Choroid plexus epithelial cell (primary cell): ENCODE measurements around the gene SLC2A1.

Experiments used
- DNase-seq: peaks from one replicate; pipeline ENCODE4 v3.0.0-alpha.2; 2010; ENCODE audit warnings: low read depth
- H3K4me3 ChIP-seq: 2 replicates; pipeline ENCODE4 v1.5.1; 2011; ENCODE audit warnings: low read depth, mild to moderate bottlenecking, control low read depth, low read length, moderate library complexity
- CTCF ChIP-seq: conservative IDR thresholded peaks from 2 replicates; pipeline ENCODE4 v1.5.1; 2011; ENCODE audit warnings: low read depth, mild to moderate bottlenecking, control low read depth, inconsistent platforms, low read length, moderate library complexity

SLC2A1 gene

GRCh38 chr1:42931108-42931539, 27.5 kb downstream of the SLC2A1 start:
- peak; percentile 66 for DNase-seq
- H3K4me3 ChIP-seq: no peak overlapping the region
- TF ChIP-seq CTCF: peak; percentile 78

GRCh38 chr1:42930178-42931107, 28.2 kb downstream of the SLC2A1 start:
- no peak for DNase-seq
- H3K4me3 ChIP-seq: no peak overlapping the region
- TF ChIP-seq CTCF: no peak

- TF ChIP-seq CTCF: no peak
- H3K4me3 ChIP-seq: no peak overlapping the region
- no peak for DNase-seq
Measured at GRCh38 chr1:42929434-42930177, 29.1 kb downstream of the SLC2A1 start.

GRCh38 chr1:42928859-42929258, 29.8 kb downstream of the SLC2A1 start:
- DNase-seq: no peak
- no peak overlapping the region for H3K4me3 ChIP-seq
- TF ChIP-seq CTCF: no peak

- no peak for TF ChIP-seq CTCF
- no peak for DNase-seq
- H3K4me3 ChIP-seq: no peak overlapping the region
Measured at GRCh38 chr1:42927920-42928505, 30.7 kb downstream of the SLC2A1 start.

- no peak for TF ChIP-seq CTCF
- DNase-seq: no peak
- no peak overlapping the region for H3K4me3 ChIP-seq
Measured at GRCh38 chr1:42927274-42927841, 31.3 kb downstream of the SLC2A1 start.
